ENCODE results near the gene DYNC1LI2. TPM values are rescaled to one million over a fixed set of nuclear protein-coding genes. Genes with fewer than 3 reads are reported as not detected.

The DYNC1LI2 gene
- total RNA-seq, 1 experiment from 2014 or later, result 92.7 TPM

GRCh38 chr16:66776457-66776856, 25.0 kb upstream of the DYNC1LI2 start:
- TF ChIP-seq EZH2 (IDR thresholded peaks at IDR 0.05; ENCODE audit: low read depth), result no peak
- TF ChIP-seq CTCF (conservative IDR thresholded peaks at IDR 0.05), result no peak
- CTCF ChIA-PET, result interaction anchor here (0.6 kb wide), 2 partner anchors 72 to 271 kb away, joined by 3 read pairs; no protein-coding TSS in a partner anchor
- no peaks in the 10 kb centered on the region for H3K9me3 ChIP-seq (ENCODE audit: insufficient read depth, low read depth)
- no peak overlapping the region for H3K4me3 ChIP-seq
- no peaks in the 10 kb centered on the region for H3K36me3 ChIP-seq (ENCODE audit: low read depth)
- POLR2A ChIA-PET (ENCODE audit: unreplicated experiment), result interaction anchor here (0.7 kb wide), 1 partner anchor 117 kb away, joined by 4 read pairs; no protein-coding TSS in a partner anchor
- no peak overlapping the region for H3K27ac ChIP-seq
- no peaks in the 10 kb centered on the region for H3K9me2 ChIP-seq (ENCODE audit: insufficient read depth)
- no peak for DNase-seq
- no peaks in the 10 kb centered on the region for H3F3A ChIP-seq (ENCODE audit: insufficient read depth, low read depth)
- H4K20me1 ChIP-seq (ENCODE audit: insufficient read depth), result no peaks in the 10 kb centered on the region
- intact Hi-C loops (cut with micrococcal nuclease; ENCODE audit: unreplicated experiment), result no loop called here
- no TSS peak for BruUV-seq (replicated peaks)
- no peaks in the 10 kb centered on the region for H3K4me1 ChIP-seq (replicated peaks; ENCODE audit: insufficient read depth)
- H3K79me2 ChIP-seq (ENCODE audit: low read depth), result no peaks in the 10 kb centered on the region
- H2AFZ ChIP-seq, result no peak overlapping the region
- H3K27me3 ChIP-seq (ENCODE audit: insufficient read depth, low read depth), result no peaks in the 10 kb centered on the region
- no peak overlapping the region for H3K4me2 ChIP-seq

GRCh38 chr16:66774981-66775380, 23.6 kb upstream of the DYNC1LI2 start:
- Histone ChIP-seq H3K27me3 (ENCODE audit: insufficient read depth, low read depth) (no peaks in the 10 kb centered on the region), H3K4me3 (no peak overlapping the region), H3K9me3 (ENCODE audit: insufficient read depth, low read depth) (no peaks in the 10 kb centered on the region), H3K27ac (no peak overlapping the region), H3K79me2 (ENCODE audit: low read depth) (no peaks in the 10 kb centered on the region), H2AFZ (no peak overlapping the region), H3K4me1 (replicated peaks; ENCODE audit: insufficient read depth) (no peaks in the 10 kb centered on the region), H3K9me2 (ENCODE audit: insufficient read depth) (no peaks in the 10 kb centered on the region), H3K4me2 (no peak overlapping the region), H4K20me1 (ENCODE audit: insufficient read depth) (no peaks in the 10 kb centered on the region), H3K36me3 (ENCODE audit: low read depth) (no peaks in the 10 kb centered on the region), H3F3A (ENCODE audit: insufficient read depth, low read depth) (no peaks in the 10 kb centered on the region)
- CTCF ChIA-PET, result no interaction called here
- intact Hi-C loops (cut with micrococcal nuclease; ENCODE audit: unreplicated experiment), result no loop called here
- no TSS peak for BruUV-seq (replicated peaks)
- POLR2A ChIA-PET (ENCODE audit: unreplicated experiment), result interaction anchor here (0.7 kb wide), 1 partner anchor 26 kb away, joined by 6 read pairs; no protein-coding TSS in a partner anchor
- no peak for TF ChIP-seq EZH2 (IDR thresholded peaks at IDR 0.05; ENCODE audit: low read depth)
- no peak for TF ChIP-seq CTCF (conservative IDR thresholded peaks at IDR 0.05)
- no peak for DNase-seq

GRCh38 chr16:66758086-66758485, 6.7 kb upstream of the DYNC1LI2 start:
- Histone ChIP-seq H3K4me1 (replicated peaks; ENCODE audit: insufficient read depth) (no peaks in the 10 kb centered on the region), H2AFZ (no peak overlapping the region), H3K4me3 (no peak overlapping the region), H3K4me2 (no peak overlapping the region), H3K27me3 (ENCODE audit: insufficient read depth, low read depth) (no peaks in the 10 kb centered on the region), H3K36me3 (ENCODE audit: low read depth) (no peaks in the 10 kb centered on the region), H3K79me2 (ENCODE audit: low read depth) (no peaks in the 10 kb centered on the region), H3F3A (ENCODE audit: insufficient read depth, low read depth) (no peaks in the 10 kb centered on the region), H3K9me2 (ENCODE audit: insufficient read depth) (no peaks in the 10 kb centered on the region), H3K27ac (no peak overlapping the region), H3K9me3 (ENCODE audit: insufficient read depth, low read depth) (no peaks in the 10 kb centered on the region), H4K20me1 (ENCODE audit: insufficient read depth) (no peaks in the 10 kb centered on the region)
- ChIA-PET CTCF (no interaction called here), POLR2A (ENCODE audit: unreplicated experiment) (no interaction called here)
- DNase-seq, result no peak
- intact Hi-C loops (cut with micrococcal nuclease; ENCODE audit: unreplicated experiment), result no loop called here
- no TSS peak for BruUV-seq (replicated peaks)
- TF ChIP-seq EZH2 (IDR thresholded peaks at IDR 0.05; ENCODE audit: low read depth), result no peak
- no peak for TF ChIP-seq CTCF (conservative IDR thresholded peaks at IDR 0.05)

All from PC-9 (cell line).